Islet precursor cell (in vitro differentiated cells): ENCODE results near the gene VTA1.
A peak's percentile ranks its signal among the peaks of the same experiment; 100 is the strongest.
"Not testable (repeated sequence)": the region's sequence is repeated elsewhere in the genome, so short reads cannot be mapped to it uniquely, and the experiment has no call there.

ENCODE experiments used
- DNase-seq: peaks from one replicate; pipeline ENCODE4 v3.0.0-alpha.2; 2018

The VTA1 gene

DNA sequence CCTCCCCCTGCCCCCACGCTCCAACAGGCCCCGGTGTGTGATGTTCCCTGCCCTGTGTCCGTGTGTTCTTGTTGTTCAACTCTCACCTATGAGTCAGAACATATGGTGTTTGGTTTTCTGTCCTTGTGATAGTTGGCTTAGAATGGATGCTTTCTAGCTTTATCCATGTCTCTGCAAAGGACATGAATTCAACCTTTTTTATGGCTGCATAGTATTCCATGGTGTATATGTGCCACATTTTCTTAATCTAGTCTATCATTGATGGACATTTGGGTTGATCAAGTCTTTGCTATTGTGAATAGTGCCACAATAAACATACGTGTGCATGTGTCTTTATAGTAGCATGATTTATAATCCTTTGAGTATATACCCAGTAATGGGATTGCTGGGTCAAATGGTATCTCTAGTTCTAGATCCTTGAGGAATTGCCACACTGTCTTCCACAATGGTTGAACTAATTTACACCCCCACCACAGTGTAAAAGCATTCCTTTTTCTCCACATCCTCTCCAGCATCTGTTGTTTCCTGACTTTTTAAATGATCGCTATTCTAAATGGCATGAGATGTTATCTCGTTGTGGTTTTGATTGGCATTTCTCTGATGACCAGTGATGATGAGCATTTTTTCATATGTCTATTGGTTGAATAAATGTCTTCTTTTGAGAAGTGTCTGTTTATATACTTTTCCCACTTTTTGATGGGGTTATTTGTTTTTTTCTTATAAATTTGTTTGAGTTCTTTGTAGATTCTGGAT lies 82.6 kb downstream of the VTA1 start:
- DNase-seq = not testable (repeated sequence)

DNA sequence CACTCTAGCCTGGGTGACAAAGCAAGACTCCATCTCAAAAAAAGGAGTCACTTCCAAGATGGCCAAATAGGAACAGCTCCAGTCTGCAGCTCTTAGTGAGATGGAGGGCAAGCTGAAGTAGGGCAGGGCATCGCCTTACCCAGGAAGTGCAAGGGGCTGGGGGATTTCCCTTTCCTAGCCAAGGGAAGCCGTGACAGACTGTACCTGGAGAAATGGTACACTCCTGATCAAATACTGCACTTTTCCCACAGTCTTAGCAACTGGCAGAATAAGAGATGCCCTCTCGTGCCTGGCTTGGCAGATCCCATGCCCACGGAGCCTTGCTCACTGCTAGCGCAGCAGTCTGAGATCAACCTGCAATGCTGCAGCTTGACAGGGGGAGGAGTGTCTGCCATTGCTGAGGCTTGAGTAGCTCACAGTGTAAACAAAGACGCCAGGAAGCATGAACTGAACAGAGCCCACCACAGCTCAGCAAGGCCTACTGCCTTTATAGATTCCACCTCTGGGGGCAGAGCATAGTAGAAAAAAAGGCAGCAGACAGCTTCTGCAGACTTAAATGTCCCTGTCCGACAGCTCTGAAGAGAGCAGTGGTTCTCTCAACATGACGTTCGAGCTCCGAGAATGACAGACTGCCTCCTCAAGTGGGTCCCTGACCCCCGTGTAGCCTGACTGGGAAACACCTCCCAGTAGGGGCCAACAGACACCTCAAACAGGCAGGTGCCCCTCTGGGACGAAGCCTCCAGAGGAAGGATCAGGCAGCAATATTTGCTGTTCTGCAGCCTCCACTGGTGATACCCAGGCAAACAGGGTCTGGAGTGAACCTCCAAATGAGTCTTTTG lies 85.4 kb downstream of the VTA1 start:
- peak; percentile 92 for DNase-seq

DNA sequence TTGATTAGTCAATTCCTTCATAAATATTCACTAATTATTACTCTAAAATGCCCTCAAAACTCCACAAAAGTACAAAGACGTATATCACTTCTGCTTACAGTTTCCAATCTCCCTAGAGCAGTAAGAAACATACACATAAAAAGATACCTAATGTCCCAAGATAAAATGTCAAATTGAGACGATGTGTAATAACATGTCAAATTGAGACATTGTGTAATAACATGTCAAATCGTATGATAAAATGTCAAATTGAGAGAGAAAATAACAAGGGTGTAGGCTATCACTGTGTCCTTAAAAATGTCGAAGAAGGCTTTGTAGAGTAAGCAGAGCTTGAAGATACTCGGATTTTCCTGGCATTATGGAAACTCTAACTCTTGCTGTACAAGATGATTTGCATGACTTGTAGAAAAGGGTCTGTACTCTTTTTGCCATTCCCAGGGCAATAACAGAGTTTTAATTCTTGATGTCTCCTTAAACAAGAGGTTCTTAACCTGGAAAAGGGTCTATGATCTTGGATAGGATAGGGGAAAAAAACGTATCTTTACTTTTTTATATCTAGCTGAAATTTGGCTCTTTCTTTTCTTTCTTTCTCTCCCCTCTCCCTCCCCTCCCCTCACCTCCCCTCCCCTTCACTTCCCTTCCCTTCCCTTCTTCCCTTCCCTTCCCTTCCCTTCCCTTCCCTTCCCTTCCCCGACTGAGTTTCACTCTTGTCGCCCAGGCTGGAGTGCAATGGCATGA lies 87.1 kb downstream of the VTA1 start:
- no peak for DNase-seq

DNA sequence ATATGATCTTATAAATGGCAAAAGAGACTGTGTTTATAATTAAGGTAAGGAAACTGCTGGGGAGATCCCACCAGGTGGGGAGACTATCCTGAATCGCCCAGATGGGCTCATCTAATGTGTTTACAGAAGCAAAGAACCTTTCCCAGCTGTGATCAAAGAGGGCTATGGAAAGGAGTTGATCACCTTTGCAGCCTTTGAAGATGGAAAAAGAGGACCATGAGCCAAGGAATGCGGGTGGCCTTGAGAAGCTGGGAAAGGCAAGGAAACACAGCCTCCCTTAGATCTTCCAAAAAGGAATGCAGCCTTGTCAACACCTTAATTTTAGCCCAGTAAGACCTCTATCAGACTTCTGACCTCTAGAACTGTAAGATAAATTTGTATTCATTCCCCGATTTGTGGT lies 88.2 kb downstream of the VTA1 start:
- no peak for DNase-seq

DNA sequence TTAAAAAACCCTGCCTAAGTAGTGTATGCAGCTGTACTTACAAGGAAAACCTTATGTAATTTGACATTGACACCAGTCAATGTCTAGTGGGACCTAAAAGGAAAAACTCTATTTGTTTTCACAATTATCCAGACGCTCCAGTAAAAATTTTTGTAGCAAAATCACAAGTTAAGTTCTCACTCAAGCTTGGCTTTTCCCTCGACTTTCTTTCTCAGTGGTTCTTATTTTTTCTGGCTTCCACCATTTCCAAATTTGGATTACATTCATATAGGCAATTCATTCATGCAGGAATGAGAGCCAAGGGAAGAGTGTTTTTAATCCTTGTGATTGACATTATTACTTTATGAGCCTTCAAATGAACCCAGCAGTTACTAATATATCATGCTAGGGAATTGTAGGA lies 88.7 kb downstream of the VTA1 start:
- DNase-seq = no peak

DNA sequence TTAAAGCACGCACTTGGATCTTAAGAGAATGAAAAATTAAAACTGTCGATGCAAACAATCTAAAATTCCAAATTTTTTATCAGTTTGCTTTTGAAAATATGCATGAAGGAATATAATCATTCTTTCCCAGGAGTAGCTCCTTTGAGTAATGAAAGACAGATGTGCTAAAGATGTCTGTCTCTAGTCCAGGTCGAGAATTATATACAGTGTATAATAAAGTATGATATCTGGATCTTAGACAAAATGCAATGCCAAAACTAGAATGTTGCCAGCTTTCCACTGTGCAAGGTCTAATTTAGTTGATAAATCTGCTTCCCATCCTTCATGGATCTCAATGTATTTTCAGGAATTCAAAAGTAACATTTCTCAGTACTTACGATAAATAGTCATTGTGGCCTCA lies 89.6 kb downstream of the VTA1 start:
- DNase-seq = no peak

DNA sequence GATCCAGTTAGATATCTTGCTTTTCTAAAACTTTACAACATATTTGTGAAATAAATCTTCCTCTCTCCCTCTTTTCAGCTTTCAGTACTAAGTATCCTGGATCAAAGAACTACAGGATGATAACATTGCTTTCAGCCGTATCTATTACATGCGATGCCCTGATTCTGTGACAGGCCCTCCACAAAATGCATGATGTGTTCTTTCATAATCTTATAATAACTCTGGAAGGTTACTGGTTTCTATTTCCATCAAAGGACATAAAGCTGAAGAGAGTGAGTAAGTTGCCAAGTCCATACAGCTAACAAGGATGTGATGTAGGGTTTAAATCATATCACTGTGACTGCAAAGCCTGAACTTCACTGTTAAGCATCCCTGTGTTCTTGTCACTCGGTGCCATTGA lies 91.8 kb downstream of the VTA1 start:
- DNase-seq = no peak

DNA sequence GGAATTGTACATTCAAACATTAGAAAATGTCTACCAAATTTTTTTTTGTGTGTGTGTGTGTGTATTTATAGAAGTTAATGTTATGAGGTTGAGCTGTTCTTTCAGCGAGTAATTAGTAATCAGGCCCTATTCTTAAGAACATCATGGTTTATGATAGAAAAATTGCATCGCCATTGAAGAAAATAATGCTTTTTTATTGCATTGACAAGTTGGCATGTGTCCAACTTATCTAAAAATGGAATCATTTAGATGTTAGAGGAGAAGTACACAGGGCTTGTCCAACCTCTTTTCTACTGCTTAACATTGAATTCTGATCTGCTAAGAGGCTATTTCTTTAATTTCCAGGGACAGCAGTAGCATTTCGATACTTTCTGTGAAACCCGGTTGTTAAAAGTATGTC lies 93.1 kb downstream of the VTA1 start:
- DNase-seq = no peak

DNA sequence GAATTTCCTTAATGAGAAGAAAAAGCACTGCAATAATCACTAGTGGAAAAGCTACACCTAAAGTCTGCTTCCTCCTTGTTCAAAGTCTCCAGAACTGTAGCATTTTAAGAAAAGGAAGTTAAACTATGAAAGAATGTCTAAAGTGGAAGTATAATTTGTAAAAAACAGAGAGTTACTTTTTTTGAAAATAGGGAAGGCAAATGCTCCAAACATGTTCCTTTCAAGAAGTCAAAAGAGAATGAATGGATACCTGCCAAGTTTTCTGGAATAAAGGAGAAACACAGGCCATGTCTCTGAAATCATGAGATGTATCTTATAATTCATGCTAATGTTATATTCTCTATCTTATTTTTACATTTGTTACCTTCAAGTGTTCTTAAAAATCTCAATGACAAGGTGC lies 94.0 kb downstream of the VTA1 start:
- no peak for DNase-seq

DNA sequence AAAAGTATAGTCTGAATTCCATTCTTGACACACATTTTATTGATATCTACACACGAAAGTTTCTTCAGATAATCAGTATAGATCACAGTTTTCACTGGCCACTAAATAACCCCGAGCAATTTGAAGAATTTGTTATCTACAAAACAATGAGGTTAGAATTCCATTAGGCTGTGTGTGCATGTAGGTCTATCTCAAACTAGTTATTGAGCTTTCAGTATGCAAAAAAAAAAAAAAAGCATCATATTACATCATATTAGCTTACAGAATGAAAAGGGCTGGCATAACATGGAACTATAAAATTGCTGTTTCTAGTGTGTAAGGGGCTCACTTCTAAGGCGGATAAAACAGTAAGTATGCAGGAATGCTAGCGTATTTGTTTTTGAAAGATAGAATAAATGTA lies 95.2 kb downstream of the VTA1 start:
- no peak for DNase-seq

DNA sequence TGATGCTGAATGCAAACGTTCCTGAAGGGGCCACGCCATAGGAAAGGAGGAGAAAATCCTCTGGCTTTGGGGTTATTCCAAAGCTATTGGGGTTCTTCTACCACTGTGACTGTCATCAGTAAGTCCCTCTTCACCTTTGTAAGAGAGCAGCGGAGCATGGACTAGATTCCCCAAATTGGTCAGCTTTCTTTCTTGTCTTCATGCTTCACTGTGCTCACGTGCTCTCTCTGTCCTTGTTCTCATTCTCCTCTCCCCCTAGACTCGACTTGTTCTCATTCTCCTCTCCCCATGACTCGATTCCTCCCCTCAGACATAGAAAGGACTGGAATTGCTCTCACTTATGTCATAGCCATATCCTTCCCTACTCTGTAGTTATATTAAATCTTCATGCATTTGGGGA lies 99.9 kb downstream of the VTA1 start:
- DNase-seq = no peak

DNA sequence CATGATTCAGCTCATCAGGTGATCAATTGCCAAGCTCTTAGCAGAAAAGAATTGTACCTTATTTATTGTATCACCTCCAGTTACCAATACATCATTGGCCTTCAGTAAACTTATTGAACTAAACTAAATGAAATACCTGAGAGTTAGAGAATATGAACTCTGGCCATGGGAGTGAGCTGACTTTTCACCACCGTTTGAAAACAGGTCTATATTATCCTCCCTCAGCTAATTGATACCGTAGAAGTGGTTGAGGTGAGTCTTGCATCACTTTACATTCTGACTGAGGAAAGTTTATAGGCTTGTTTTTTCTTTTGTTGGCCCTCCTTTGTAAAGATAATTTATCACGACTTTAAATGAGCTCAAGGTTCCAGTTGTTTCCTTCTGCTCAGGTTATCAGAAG lies 102.2 kb downstream of the VTA1 start:
- no peak for DNase-seq

DNA sequence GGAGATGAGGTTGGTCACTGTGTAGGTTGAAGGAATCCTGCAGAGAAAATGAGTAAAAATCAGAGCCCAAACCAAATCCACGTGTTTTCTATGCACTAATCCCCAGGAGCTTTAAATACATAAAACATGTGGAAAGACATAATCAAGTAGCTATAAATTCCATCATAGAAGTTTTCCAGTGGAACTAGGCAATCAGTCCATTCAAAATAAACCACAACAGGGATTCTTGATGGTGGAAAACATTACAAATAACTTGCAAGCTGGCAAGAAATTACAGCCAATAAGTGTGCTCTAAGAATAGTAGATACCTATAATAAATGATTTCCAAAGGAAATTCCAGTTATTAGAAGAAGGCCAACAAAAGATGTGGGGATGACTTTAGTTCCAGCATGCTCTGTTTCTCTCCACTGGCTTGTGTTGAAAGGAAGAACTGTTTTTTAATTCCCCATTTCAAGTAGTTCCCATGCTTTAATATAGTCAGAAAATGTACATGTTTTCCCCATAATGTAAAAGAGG lies 104.9 kb downstream of the VTA1 start:
- DNase-seq = no peak

DNA sequence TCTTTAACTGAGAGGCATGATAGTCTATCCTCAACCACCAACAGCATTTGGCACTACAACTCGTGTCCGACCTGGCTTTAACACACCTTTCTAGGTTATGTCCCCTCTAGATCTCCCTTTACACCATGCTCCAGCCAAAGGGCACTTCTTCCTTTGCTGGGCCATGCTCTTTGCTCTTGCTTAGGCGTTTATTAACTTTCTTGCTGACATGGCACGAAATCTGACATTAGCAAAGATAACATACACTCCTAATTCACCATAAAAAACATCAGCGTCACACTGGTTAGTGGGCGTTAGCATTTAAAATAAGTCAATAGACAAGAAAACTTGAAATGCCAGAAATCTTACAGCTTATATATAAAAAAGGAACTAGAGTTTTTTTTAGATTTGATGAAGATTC lies 107.5 kb downstream of the VTA1 start:
- DNase-seq = no peak

DNA sequence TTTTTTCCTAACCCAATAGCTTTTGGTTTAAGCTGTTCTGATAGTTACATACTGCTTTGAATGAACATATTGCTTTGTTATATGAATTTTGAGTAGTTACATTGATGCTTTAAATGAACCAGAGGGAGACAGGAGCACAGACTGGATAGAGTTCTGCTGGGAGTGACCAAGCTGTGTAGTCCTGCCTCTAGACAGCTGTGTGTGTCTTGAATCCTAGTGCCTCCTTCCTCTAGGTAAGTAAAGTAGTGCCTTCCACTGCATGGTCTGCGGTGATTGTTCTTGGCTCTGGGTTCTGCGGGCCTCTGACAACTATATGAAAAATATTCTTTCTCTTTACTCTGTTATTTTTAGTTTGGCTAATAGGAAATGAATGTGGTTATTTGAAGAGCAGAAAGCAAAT lies 108.7 kb downstream of the VTA1 start:
- no peak for DNase-seq

DNA sequence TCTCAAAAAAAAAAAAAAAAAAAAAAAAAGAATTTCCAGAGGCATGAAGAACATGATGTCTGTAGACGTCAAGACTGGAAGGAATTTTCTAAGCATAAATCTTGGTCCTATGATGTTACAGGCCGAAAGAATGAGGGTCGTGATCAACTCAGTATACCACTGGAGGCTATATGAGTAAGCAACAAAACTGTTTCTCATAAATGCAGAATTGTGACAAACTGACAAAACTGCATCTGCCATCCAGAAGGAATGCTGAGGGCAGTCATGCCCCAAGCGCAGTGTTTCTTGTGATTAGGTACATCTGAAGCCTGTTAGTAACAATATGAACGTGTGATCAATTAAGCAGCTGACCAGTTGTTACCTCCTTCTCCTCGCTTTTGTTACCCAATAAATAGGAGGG lies 111.2 kb downstream of the VTA1 start:
- no peak for DNase-seq

DNA sequence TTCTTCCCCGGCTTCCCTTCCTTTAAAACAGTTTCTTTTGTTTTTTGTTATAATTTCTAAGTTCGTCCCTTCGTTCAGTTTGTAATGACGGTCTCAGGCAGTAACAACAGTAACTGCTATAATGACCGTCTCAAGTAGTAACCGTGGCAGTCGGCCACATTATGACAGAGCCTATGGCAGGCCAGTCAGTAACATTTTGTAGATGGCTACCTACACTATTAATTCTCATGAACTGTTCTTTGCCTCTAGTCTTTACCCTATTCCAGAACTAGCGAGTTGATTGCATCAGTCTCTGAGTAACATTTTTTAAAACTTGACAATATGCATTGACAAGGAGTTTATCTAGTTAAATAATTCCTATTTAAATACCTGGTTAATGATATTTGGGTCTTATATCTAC lies 111.7 kb downstream of the VTA1 start:
- DNase-seq = no peak

DNA sequence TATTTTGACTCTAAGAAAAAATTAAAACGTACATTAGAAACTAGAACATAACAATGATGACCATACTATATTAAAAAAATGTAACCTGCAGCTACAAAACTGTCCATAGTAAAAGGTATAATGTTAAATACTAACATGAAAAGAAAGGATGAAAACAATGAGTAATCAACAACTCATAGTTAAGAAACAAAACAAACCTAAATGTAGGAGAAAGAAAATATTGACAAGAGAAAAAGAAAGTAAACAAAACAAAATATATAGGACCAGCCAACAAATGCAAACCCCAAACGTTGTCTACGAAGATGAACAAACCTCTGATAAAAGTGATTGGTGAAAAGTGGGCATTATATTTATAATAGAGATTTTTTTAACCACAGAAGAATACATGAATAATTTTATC lies 113.7 kb downstream of the VTA1 start:
- DNase-seq = no peak

DNA sequence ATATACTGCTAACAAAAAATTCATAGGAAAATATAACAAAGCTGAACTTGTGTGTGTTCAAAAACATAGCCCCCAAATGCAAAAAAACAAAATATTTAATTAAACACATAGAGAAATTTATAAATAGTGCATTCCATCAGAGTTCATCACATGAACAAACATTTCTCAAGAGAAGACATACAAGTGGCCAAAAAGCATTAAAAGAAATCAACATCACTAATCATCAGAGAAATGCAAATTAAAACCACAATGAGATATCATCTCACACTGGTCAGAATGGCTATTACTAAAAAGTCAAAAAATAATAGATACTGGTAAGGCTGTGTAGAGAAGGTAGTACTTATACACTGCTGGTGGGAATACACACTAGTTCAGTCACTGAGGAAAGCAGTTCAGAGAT lies 115.2 kb downstream of the VTA1 start:
- DNase-seq = no peak

DNA sequence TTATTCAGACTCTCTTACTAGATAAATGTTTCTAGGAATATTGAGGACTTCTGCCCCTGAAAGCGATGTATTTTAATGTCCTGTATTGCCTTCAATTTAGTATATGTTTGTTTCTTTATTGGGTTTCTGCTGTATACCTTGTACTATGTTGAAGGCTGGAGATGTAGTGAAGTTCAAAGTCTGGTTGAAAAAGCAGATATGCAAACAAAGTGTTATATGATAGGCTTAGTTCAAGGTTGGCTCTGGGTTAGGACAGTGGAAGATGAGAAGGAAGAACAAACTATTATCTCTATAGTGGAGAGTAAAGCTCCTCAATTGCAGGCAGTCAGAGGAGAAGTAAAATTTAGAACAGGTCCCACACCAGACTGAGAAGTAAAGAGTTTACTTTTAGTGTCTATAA lies 118.4 kb downstream of the VTA1 start:
- DNase-seq = no peak

DNA sequence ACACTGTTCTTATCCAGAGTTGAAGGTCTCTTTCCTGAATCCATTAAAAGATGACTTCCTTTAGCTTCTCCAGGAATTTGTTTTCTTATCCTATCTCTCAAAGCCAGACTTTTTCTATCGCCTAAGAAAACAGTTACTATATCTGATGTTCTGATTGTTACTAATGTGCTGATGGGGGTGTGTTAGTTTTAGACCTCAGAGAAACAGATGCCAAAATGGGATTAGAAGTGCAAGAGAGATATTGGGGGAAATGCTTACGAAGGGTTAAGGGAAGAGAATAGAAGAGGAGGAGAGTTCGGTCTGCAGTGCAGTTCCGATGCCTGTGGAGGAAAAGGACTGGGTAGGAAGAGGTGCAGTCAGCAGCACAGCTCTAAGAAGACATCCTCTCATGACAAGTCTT lies 119.0 kb downstream of the VTA1 start:
- DNase-seq = no peak

DNA sequence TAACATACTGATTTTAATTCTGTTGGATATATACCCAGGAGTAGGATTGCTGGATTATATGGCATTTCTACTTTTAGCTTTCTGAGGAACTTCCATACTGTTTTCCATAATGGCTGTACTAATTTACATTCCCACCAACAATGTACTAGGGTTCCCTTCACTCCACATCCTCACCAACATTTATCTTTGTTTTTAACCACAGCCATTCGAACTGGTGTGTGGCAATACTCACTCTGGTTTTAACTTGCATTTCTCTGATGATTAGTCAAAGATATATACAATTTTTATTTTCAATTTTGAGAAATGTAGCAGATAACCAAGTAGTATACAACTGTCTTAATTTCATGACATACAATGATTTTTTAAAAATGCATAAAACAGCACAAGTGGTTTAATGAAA lies 124.4 kb downstream of the VTA1 start:
- no peak for DNase-seq
